Endothelial cell (in vitro differentiated cells): ENCODE results near the gene MITF. TPM values are rescaled to one million over a fixed set of nuclear protein-coding genes. Genes with fewer than 3 reads are reported as not detected.

Experiments
- DNase-seq: peaks from one replicate; pipeline ENCODE4 v3.0.0; 2021; ENCODE audit warnings: low spot score
- H3K27ac Mint-ChIP-seq: one replicate; pipeline ENCODE4 v1.8.0; 2021; ENCODE audit warnings: mixed read lengths, inconsistent platforms; ENCODE audit not compliant: unreplicated experiment
- H3K27me3 Mint-ChIP-seq: one replicate; pipeline ENCODE4 v1.8.0; 2021; ENCODE audit warnings: mild to moderate bottlenecking, moderate library complexity, mixed read lengths, inconsistent platforms; ENCODE audit not compliant: unreplicated experiment
- H3K36me3 Mint-ChIP-seq: one replicate; pipeline ENCODE4 v1.8.0; 2021; ENCODE audit warnings: mild to moderate bottlenecking, low read depth, mixed read lengths, inconsistent platforms; ENCODE audit not compliant: unreplicated experiment
- H3K4me1 Mint-ChIP-seq: one replicate; pipeline ENCODE4 v1.8.0; 2021; ENCODE audit warnings: mild to moderate bottlenecking, mixed read lengths, inconsistent platforms; ENCODE audit not compliant: unreplicated experiment
- H3K4me3 Mint-ChIP-seq: one replicate; pipeline ENCODE4 v1.8.0; 2021; ENCODE audit warnings: mild to moderate bottlenecking, mixed read lengths, inconsistent platforms; ENCODE audit not compliant: unreplicated experiment
- H3K9me3 Mint-ChIP-seq: one replicate; pipeline ENCODE4 v1.8.0; 2021; ENCODE audit warnings: mixed read lengths, inconsistent platforms; ENCODE audit not compliant: unreplicated experiment
- total RNA-seq: library from RNA; stranded (reverse); fragmentation: NEBNext Ultra II Directional; extraction: Animal tissue kit (Norgen Biotek cat#: 25700); gene quantifications from one replicate; pipeline ENCODE4 v1.2.1, GENCODE V29; 2021; ENCODE audit not compliant: unreplicated experiment
- TF ChIP-seq, protein P1 (sequence below): fragments of 200-600 bp; sonication (generic); IDR thresholded peaks from one replicate; pipeline ENCODE4 v1.5.0; 2021; ENCODE audit warnings: antibody characterized with exemption; ENCODE audit not compliant: unreplicated experiment

The MITF gene
- total RNA-seq, 1 donor from 2014 or later = 1.7 TPM

DNA sequence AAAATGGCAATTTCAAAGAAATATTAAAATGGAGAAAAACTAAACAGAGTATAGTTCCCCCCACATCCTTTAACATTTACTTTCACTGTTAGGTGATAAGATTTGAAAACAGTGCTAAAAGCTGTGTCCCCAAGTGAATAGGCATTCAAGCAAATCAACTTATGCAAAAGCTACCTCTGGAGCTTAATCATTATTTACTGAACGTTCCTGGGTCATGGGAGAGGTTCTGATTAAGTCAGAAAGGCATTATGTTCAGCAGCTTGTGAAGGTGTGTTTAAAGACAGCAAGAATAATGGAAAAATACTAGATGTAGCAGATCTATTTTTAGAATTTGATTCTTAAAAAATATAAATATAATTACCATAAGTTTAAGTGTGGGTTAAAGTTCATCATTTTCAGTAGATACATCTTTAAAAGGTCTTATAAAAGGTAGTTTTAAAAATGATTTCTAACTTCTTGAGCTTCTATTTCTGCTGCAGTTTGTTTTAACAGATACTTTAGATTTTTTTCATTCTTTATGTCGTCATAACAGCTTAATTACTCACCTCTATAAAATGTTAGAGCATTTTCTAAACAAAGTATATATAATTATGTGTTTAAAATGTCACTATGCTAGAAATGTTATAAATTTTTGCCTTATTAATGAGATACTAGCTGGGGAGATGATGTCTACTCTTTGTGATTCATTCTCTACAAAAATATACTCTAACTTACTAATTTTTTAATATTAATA lies 127.9 kb downstream of the MITF start:
- no peaks in the 10 kb centered on the region for H3K27me3 Mint-ChIP-seq
- H3K9me3 Mint-ChIP-seq = no peaks in the 10 kb centered on the region
- H3K27ac Mint-ChIP-seq = no peak overlapping the region
- TF ChIP-seq, protein P1, sequence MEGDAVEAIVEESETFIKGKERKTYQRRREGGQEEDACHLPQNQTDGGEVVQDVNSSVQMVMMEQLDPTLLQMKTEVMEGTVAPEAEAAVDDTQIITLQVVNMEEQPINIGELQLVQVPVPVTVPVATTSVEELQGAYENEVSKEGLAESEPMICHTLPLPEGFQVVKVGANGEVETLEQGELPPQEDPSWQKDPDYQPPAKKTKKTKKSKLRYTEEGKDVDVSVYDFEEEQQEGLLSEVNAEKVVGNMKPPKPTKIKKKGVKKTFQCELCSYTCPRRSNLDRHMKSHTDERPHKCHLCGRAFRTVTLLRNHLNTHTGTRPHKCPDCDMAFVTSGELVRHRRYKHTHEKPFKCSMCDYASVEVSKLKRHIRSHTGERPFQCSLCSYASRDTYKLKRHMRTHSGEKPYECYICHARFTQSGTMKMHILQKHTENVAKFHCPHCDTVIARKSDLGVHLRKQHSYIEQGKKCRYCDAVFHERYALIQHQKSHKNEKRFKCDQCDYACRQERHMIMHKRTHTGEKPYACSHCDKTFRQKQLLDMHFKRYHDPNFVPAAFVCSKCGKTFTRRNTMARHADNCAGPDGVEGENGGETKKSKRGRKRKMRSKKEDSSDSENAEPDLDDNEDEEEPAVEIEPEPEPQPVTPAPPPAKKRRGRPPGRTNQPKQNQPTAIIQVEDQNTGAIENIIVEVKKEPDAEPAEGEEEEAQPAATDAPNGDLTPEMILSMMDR = no peak
- H3K4me3 Mint-ChIP-seq = no peak overlapping the region
- no peaks in the 10 kb centered on the region for H3K4me1 Mint-ChIP-seq
- H3K36me3 Mint-ChIP-seq = no peaks in the 10 kb centered on the region
- no peak for DNase-seq

DNA sequence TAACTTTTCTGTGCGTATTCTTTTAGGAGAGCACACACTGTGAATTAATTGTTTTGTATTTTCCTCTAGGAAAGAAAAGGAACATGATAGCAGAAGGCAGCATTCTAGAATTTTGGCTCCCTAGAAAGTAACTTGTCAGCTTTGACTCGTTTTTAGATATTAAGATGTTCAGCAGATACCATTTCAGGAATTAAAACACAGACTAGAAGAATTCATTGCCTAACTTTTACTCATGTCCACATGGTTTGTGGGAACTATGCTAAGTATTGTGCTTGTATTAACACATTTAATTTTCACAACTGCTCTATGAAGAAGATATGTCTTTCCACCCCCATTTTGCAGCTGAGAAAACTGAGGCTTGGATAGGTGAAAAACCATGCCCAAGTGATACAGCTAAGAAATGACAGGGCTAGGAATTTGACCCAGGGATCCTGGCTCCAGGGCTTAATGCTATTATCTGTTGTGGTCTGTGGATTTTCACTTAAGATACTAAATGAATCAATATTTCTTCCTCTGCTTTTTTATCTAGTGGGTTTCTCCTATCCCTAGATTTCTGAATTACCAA lies 128.8 kb downstream of the MITF start:
- Mint-ChIP-seq H3K9me3 (no peaks in the 10 kb centered on the region), H3K27ac (no peak overlapping the region), H3K4me1 (no peaks in the 10 kb centered on the region), H3K4me3 (no peak overlapping the region), H3K27me3 (no peaks in the 10 kb centered on the region), H3K36me3 (no peaks in the 10 kb centered on the region)
- DNase-seq = no peak
- TF ChIP-seq, protein P1 = no peak

DNA sequence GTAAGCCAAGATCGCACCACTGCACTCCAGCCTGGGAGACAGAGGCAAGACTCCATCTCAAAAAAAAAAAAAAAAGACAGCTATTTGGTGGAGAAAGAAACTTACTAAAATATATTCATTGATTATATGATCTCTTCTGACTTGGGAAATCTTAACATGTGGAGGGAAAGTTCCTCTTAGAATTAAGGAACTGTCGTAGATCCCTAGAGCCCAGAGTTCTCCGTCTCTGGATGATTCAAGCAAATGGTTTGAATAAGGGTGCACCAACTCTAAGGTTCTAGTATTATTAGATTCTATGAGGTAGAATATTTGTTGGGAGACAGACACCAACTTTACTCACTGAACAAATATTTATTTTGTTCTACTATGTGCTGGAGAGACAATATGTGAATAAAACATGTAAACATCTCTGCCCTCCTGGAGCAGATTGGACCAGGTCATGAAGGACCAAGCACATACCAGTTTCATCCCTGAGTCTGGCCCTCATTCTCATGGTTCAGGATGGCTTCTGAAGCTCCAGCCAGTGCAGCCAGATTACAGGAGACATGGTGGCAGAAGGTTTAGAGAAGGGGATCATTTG lies 129.7 kb downstream of the MITF start:
- Mint-ChIP-seq H3K4me3 (no peak overlapping the region), H3K4me1 (no peaks in the 10 kb centered on the region), H3K27ac (no peak overlapping the region), H3K9me3 (no peaks in the 10 kb centered on the region), H3K27me3 (no peaks in the 10 kb centered on the region), H3K36me3 (no peaks in the 10 kb centered on the region)
- no peak for DNase-seq
- TF ChIP-seq, protein P1 = no peak

DNA sequence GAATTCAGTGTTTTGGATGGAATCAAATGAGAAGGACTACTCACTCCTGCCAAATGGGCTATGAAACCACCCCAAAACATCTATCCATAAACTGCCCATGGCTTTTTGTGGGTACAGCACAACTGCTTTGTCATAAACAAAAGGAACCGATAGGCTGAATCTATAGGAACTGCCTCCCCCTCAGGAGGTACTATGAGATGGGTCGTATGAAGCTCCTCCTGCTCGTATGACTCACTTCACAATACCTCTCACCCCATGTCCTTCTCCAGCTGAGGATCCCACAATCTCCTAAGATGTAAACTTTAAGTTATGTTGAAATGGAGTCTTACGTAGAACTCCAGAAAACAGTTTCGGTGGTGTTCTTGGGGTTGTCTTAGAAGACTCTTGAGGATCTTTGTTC lies 130.4 kb downstream of the MITF start:
- H3K9me3 Mint-ChIP-seq = no peaks in the 10 kb centered on the region
- DNase-seq = no peak
- H3K27ac Mint-ChIP-seq = no peak overlapping the region
- no peak overlapping the region for H3K4me3 Mint-ChIP-seq
- H3K4me1 Mint-ChIP-seq = no peaks in the 10 kb centered on the region
- TF ChIP-seq, protein P1 = no peak
- peaks cover 3% of the 10 kb centered on the region for H3K27me3 Mint-ChIP-seq
- no peaks in the 10 kb centered on the region for H3K36me3 Mint-ChIP-seq

DNA sequence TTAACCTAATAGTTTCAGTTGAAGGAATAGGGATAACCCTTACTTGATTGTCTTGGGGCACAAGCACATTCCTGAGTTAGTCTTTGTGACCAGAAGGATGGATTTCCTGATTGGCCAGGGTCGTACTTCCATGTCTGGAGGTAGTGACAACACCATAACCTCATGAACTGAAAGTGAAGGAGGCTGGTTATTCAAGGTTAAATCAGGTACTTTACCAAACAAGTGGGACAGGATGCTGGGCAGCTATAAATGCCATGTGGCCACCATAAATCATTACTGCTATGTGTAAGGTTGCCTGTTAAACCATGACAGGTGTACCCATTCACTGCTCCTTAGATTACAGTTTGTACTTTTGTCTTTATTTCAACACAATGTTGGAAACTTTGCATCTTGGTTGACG lies 132.0 kb downstream of the MITF start:
- TF ChIP-seq, protein P1 = no peak
- Mint-ChIP-seq H3K4me1 (no peaks in the 10 kb centered on the region), H3K36me3 (no peaks in the 10 kb centered on the region), H3K27ac (no peak overlapping the region), H3K27me3 (peaks cover 3% of the 10 kb centered on the region), H3K9me3 (no peaks in the 10 kb centered on the region), H3K4me3 (no peak overlapping the region)
- no peak for DNase-seq
